ENCODE results near the gene ATP6V1C2. TPM values are rescaled to one million over a fixed set of nuclear protein-coding genes. Genes with fewer than 3 reads are reported as not detected.

Gene ATP6V1C2
- total and polyA plus RNA-seq, 2 experiments from 2014 or later = 0.14 to 2.1 TPM

DNA sequence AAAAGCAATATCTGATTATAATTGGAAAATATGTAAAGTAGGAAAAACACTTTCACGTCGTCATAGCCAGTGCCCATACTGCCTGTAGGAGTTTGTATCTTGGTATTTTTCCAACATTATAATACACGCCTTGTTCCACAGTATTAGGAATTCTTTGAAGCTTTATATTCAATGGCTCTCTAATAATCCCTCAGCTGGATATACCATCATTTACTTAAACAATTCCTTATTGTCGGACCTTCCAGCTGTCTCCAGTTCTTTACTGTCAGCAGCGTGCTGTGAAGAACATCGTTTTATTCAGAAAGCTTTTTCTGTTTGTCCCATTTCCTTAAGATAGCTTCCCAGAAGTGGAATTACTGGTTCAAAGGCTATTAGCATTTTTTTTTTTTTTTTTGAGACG is 31.7 kb downstream of the ATP6V1C2 start:
- no peak overlapping the region for H3K27ac ChIP-seq (ENCODE audit: low read depth)
- H3K4me1 ChIP-seq (ENCODE audit: insufficient read depth) = no peaks in the 10 kb centered on the region

More for the DNA sequence above, 31.7 kb downstream of the ATP6V1C2 start:
- DNase-seq (ENCODE audit: low spot score) (no peak), ATAC-seq (no peak)
- Mint-ChIP-seq H3K4me1 (no peaks in the 10 kb centered on the region), H3K27ac (no peak overlapping the region), H3K27me3 (ENCODE audit: insufficient read depth, low read depth, poor library complexity) (peaks cover 4% of the 10 kb centered on the region), H3K36me3 (ENCODE audit: low read depth) (no peaks in the 10 kb centered on the region), H3K9me3 (no peaks in the 10 kb centered on the region), H3K4me3 (no peak overlapping the region)
- Histone ChIP-seq H3F3A (replicated peaks; ENCODE audit: low read depth) (no peaks in the 10 kb centered on the region), H3K4me3 (no peak overlapping the region), H3K27me3 (ENCODE audit: insufficient read depth) (no peaks in the 10 kb centered on the region), H3K9me2 (ENCODE audit: insufficient read depth) (no peaks in the 10 kb centered on the region), H4K20me1 (replicated peaks; ENCODE audit: insufficient read depth) (no peaks in the 10 kb centered on the region; the same call in 1 of the 2 replicates), H3K79me2 (replicated peaks; ENCODE audit: insufficient read depth) (no peaks in the 10 kb centered on the region), H3K4me2 (no peak overlapping the region), H2AFZ (no peak overlapping the region), H3K36me3 (ENCODE audit: insufficient read depth) (no peaks in the 10 kb centered on the region)
- TF ChIP-seq STAT1 (IDR thresholded peaks at IDR 0.05; ENCODE audit: unreplicated experiment) = no peak
- TF ChIP-seq, protein P1, sequence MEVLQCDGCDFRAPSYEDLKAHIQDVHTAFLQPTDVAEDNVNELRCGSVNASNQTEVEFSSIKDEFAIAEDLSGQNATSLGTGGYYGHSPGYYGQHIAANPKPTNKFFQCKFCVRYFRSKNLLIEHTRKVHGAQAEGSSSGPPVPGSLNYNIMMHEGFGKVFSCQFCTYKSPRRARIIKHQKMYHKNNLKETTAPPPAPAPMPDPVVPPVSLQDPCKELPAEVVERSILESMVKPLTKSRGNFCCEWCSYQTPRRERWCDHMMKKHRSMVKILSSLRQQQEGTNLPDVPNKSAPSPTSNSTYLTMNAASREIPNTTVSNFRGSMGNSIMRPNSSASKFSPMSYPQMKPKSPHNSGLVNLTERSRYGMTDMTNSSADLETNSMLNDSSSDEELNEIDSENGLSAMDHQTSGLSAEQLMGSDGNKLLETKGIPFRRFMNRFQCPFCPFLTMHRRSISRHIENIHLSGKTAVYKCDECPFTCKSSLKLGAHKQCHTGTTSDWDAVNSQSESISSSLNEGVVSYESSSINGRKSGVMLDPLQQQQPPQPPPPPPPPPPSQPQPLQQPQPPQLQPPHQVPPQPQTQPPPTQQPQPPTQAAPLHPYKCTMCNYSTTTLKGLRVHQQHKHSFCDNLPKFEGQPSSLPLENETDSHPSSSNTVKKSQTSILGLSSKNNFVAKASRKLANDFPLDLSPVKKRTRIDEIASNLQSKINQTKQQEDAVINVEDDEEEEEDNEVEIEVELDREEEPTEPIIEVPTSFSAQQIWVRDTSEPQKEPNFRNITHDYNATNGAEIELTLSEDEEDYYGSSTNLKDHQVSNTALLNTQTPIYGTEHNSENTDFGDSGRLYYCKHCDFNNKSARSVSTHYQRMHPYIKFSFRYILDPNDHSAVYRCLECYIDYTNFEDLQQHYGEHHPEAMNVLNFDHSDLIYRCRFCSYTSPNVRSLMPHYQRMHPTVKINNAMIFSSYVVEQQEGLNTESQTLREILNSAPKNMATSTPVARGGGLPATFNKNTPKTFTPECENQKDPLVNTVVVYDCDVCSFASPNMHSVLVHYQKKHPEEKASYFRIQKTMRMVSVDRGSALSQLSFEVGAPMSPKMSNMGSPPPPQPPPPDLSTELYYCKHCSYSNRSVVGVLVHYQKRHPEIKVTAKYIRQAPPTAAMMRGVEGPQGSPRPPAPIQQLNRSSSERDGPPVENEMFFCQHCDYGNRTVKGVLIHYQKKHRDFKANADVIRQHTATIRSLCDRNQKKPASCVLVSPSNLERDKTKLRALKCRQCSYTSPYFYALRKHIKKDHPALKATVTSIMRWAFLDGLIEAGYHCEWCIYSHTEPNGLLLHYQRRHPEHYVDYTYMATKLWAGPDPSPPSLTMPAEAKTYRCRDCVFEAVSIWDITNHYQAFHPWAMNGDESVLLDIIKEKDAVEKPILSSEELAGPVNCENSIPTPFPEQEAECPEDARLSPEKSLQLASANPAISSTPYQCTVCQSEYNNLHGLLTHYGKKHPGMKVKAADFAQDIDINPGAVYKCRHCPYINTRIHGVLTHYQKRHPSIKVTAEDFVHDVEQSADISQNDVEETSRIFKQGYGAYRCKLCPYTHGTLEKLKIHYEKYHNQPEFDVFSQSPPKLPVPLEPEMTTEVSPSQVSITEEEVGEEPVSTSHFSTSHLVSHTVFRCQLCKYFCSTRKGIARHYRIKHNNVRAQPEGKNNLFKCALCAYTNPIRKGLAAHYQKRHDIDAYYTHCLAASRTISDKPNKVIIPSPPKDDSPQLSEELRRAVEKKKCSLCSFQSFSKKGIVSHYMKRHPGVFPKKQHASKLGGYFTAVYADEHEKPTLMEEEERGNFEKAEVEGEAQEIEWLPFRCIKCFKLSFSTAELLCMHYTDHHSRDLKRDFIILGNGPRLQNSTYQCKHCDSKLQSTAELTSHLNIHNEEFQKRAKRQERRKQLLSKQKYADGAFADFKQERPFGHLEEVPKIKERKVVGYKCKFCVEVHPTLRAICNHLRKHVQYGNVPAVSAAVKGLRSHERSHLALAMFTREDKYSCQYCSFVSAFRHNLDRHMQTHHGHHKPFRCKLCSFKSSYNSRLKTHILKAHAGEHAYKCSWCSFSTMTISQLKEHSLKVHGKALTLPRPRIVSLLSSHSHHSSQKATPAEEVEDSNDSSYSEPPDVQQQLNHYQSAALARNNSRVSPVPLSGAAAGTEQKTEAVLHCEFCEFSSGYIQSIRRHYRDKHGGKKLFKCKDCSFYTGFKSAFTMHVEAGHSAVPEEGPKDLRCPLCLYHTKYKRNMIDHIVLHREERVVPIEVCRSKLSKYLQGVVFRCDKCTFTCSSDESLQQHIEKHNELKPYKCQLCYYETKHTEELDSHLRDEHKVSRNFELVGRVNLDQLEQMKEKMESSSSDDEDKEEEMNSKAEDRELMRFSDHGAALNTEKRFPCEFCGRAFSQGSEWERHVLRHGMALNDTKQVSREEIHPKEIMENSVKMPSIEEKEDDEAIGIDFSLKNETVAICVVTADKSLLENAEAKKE (CRISPR knock-in tag; IDR thresholded peaks at IDR 0.05) = no peak
- no peak for TF ChIP-seq EZH2 (IDR thresholded peaks at IDR 0.05; ENCODE audit: low read depth, unreplicated experiment)
- no peak for TF ChIP-seq JUNB (IDR thresholded peaks at IDR 0.05; ENCODE audit: unreplicated experiment)
- no peak for TF ChIP-seq REST (IDR thresholded peaks at IDR 0.05; ENCODE audit: unreplicated experiment)
- TF ChIP-seq ETS1 (IDR thresholded peaks at IDR 0.05) = no peak
- no peak for TF ChIP-seq CTCF (conservative IDR thresholded peaks at IDR 0.05; ENCODE audit: low read depth in 2 of 2)
- no peak for TF ChIP-seq ZNF114 (CRISPR knock-in tag; IDR thresholded peaks at IDR 0.05)
- no peak for TF ChIP-seq CREB1 (CRISPR knock-in tag; IDR thresholded peaks at IDR 0.05; ENCODE audit: low read depth)
- TF ChIP-seq NANOG (IDR thresholded peaks at IDR 0.05; ENCODE audit: borderline replicate concordance) = no peak
- no peak for TF ChIP-seq ZNF331 (CRISPR knock-in tag; IDR thresholded peaks at IDR 0.05; ENCODE audit: low read depth)
- TF ChIP-seq EZH2phosphoT487 (IDR thresholded peaks at IDR 0.05; ENCODE audit: unreplicated experiment) = no peak
- no peak for TF ChIP-seq POLR2AphosphoS5 (IDR thresholded peaks at IDR 0.05; ENCODE audit: low read depth)
